Measurements from ENCODE around the gene KPNB1. TPM values are rescaled to one million over a fixed set of nuclear protein-coding genes. Genes with fewer than 3 reads are reported as not detected.

The KPNB1 gene
- total and polyA plus RNA-seq, 2 experiments from 2014 or later = 274 to 599 TPM

GRCh38 chr17:47660064-47660492 lies 10.4 kb downstream of the KPNB1 start:
- Histone ChIP-seq H3K9me2 (ENCODE audit: insufficient read depth) (no peaks in the 10 kb centered on the region), H3K4me2 (no peak overlapping the region), H3K79me2 (replicated peaks; ENCODE audit: insufficient read depth) (peaks cover 62% of the 10 kb centered on the region), H3K4me3 (no peak overlapping the region), H3K27ac (ENCODE audit: low read depth) (no peak overlapping the region), H3K27me3 (ENCODE audit: insufficient read depth) (no peaks in the 10 kb centered on the region), H3K36me3 (ENCODE audit: insufficient read depth) (peaks cover 84% of the 10 kb centered on the region), H4K20me1 (replicated peaks; ENCODE audit: insufficient read depth) (peaks cover 72% of the 10 kb centered on the region), H3F3A (replicated peaks; ENCODE audit: low read depth) (peaks cover 75% of the 10 kb centered on the region), H3K4me1 (ENCODE audit: insufficient read depth) (peaks cover 7% of the 10 kb centered on the region), H2AFZ (no peak overlapping the region)
- Mint-ChIP-seq H3K4me3 (no peak overlapping the region), H3K9me3 (no peaks in the 10 kb centered on the region), H3K36me3 (ENCODE audit: low read depth) (peaks cover 95% of the 10 kb centered on the region), H3K27ac (no peak overlapping the region), H3K27me3 (ENCODE audit: insufficient read depth, low read depth, poor library complexity) (no peaks in the 10 kb centered on the region), H3K4me1 (peaks cover 9% of the 10 kb centered on the region)
- TF ChIP-seq JUNB (IDR thresholded peaks at IDR 0.05; ENCODE audit: unreplicated experiment) (no peak), ZNF462 (CRISPR knock-in tag; IDR thresholded peaks at IDR 0.05) (no peak), EZH2phosphoT487 (IDR thresholded peaks at IDR 0.05; ENCODE audit: unreplicated experiment) (no peak), POLR2AphosphoS5 (IDR thresholded peaks at IDR 0.05; ENCODE audit: low read depth) (no peak), ZNF331 (CRISPR knock-in tag; IDR thresholded peaks at IDR 0.05; ENCODE audit: low read depth) (no peak), REST (IDR thresholded peaks at IDR 0.05; ENCODE audit: unreplicated experiment) (no peak)
- TF ChIP-seq, protein P1, sequence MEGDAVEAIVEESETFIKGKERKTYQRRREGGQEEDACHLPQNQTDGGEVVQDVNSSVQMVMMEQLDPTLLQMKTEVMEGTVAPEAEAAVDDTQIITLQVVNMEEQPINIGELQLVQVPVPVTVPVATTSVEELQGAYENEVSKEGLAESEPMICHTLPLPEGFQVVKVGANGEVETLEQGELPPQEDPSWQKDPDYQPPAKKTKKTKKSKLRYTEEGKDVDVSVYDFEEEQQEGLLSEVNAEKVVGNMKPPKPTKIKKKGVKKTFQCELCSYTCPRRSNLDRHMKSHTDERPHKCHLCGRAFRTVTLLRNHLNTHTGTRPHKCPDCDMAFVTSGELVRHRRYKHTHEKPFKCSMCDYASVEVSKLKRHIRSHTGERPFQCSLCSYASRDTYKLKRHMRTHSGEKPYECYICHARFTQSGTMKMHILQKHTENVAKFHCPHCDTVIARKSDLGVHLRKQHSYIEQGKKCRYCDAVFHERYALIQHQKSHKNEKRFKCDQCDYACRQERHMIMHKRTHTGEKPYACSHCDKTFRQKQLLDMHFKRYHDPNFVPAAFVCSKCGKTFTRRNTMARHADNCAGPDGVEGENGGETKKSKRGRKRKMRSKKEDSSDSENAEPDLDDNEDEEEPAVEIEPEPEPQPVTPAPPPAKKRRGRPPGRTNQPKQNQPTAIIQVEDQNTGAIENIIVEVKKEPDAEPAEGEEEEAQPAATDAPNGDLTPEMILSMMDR (conservative IDR thresholded peaks at IDR 0.05; ENCODE audit: low read depth in 2 of 2) = no peak
- TF ChIP-seq, protein P2, sequence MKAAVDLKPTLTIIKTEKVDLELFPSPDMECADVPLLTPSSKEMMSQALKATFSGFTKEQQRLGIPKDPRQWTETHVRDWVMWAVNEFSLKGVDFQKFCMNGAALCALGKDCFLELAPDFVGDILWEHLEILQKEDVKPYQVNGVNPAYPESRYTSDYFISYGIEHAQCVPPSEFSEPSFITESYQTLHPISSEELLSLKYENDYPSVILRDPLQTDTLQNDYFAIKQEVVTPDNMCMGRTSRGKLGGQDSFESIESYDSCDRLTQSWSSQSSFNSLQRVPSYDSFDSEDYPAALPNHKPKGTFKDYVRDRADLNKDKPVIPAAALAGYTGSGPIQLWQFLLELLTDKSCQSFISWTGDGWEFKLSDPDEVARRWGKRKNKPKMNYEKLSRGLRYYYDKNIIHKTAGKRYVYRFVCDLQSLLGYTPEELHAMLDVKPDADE (IDR thresholded peaks at IDR 0.05) = no peak
- ATAC-seq (no peak), DNase-seq (ENCODE audit: low spot score) (no peak)
